Activated T-cell treated with anti-CD3 and anti-CD28 coated beads, Interleukin-2, amount 50 U/mL, for 24 hours (primary cell): ENCODE measurements around the gene AFP.

Source experiments
- DNase-seq: peaks from one replicate; pipeline ENCODE4 v3.0.0-alpha.2; 2020
- H3K27ac Mint-ChIP-seq: 2 replicates; pipeline ENCODE4 v1.8.0; 2020; ENCODE audit warnings: mild to moderate bottlenecking, mixed read lengths
- H3K27me3 Mint-ChIP-seq: 2 replicates; pipeline ENCODE4 v1.8.0; 2020; ENCODE audit warnings: mixed read lengths
- H3K36me3 Mint-ChIP-seq: 2 replicates; pipeline ENCODE4 v1.8.0; 2020; ENCODE audit warnings: low read depth, mixed read lengths
- H3K4me1 Mint-ChIP-seq: 2 replicates; pipeline ENCODE4 v1.8.0; 2020; ENCODE audit warnings: low read depth, mixed read lengths
- H3K4me3 Mint-ChIP-seq: 2 replicates; pipeline ENCODE4 v1.8.0; 2020; ENCODE audit warnings: mild to moderate bottlenecking, moderate library complexity, mixed read lengths
- H3K9me3 Mint-ChIP-seq: 2 replicates; pipeline ENCODE4 v1.8.0; 2020; ENCODE audit warnings: mixed read lengths

AFP gene

GRCh38 chr4:73409012-73409862 is 26.8 kb upstream of the AFP start:
- H3K27me3 Mint-ChIP-seq = no peaks in the 10 kb centered on the region
- H3K4me1 Mint-ChIP-seq = no peaks in the 10 kb centered on the region
- H3K36me3 Mint-ChIP-seq = no peaks in the 10 kb centered on the region
- DNase-seq = no peak
- H3K27ac Mint-ChIP-seq = no peak overlapping the region
- no peak overlapping the region for H3K4me3 Mint-ChIP-seq
- no peaks in the 10 kb centered on the region for H3K9me3 Mint-ChIP-seq

GRCh38 chr4:73409978-73410548 is 26.0 kb upstream of the AFP start:
- no peaks in the 10 kb centered on the region for H3K27me3 Mint-ChIP-seq

GRCh38 chr4:73410916-73411730 is 24.9 kb upstream of the AFP start:
- no peaks in the 10 kb centered on the region for H3K4me1 Mint-ChIP-seq
- DNase-seq = no peak
- H3K36me3 Mint-ChIP-seq = no peaks in the 10 kb centered on the region
- no peak overlapping the region for H3K27ac Mint-ChIP-seq
- H3K9me3 Mint-ChIP-seq = no peaks in the 10 kb centered on the region
- no peaks in the 10 kb centered on the region for H3K27me3 Mint-ChIP-seq
- H3K4me3 Mint-ChIP-seq = no peak overlapping the region

More at GRCh38 chr4:73409978-73410548, 26.0 kb upstream of the AFP start:
- Mint-ChIP-seq H3K9me3 (no peaks in the 10 kb centered on the region), H3K4me1 (no peaks in the 10 kb centered on the region), H3K27ac (no peak overlapping the region), H3K4me3 (no peak overlapping the region), H3K36me3 (no peaks in the 10 kb centered on the region)
- no peak for DNase-seq

GRCh38 chr4:73411731-73412414 is 24.1 kb upstream of the AFP start:
- no peak overlapping the region for H3K4me3 Mint-ChIP-seq
- H3K36me3 Mint-ChIP-seq = no peaks in the 10 kb centered on the region
- no peaks in the 10 kb centered on the region for H3K4me1 Mint-ChIP-seq
- no peak overlapping the region for H3K27ac Mint-ChIP-seq
- H3K27me3 Mint-ChIP-seq = no peaks in the 10 kb centered on the region
- H3K9me3 Mint-ChIP-seq = no peaks in the 10 kb centered on the region
- DNase-seq = no peak

- Mint-ChIP-seq H3K4me1 (no peaks in the 10 kb centered on the region), H3K4me3 (no peak overlapping the region), H3K27ac (no peak overlapping the region), H3K27me3 (no peaks in the 10 kb centered on the region), H3K9me3 (no peaks in the 10 kb centered on the region), H3K36me3 (no peaks in the 10 kb centered on the region)
- no peak for DNase-seq
Observed at GRCh38 chr4:73413294-73413755, 22.7 kb upstream of the AFP start.

GRCh38 chr4:73414936-73415271 is 21.1 kb upstream of the AFP start:
- Mint-ChIP-seq H3K4me1 (no peaks in the 10 kb centered on the region), H3K27me3 (no peaks in the 10 kb centered on the region), H3K36me3 (no peaks in the 10 kb centered on the region), H3K4me3 (no peak overlapping the region), H3K27ac (no peak overlapping the region), H3K9me3 (no peaks in the 10 kb centered on the region)
- no peak for DNase-seq

GRCh38 chr4:73415807-73416238 is 20.2 kb upstream of the AFP start:
- Mint-ChIP-seq H3K27ac (no peak overlapping the region), H3K4me3 (no peak overlapping the region), H3K27me3 (no peaks in the 10 kb centered on the region), H3K9me3 (no peaks in the 10 kb centered on the region), H3K36me3 (no peaks in the 10 kb centered on the region), H3K4me1 (no peaks in the 10 kb centered on the region)
- no peak for DNase-seq

GRCh38 chr4:73416423-73417087 is 19.5 kb upstream of the AFP start:
- Mint-ChIP-seq H3K36me3 (no peaks in the 10 kb centered on the region), H3K27me3 (no peaks in the 10 kb centered on the region), H3K9me3 (no peaks in the 10 kb centered on the region), H3K27ac (no peak overlapping the region), H3K4me1 (no peaks in the 10 kb centered on the region), H3K4me3 (no peak overlapping the region)
- DNase-seq = no peak

- H3K4me3 Mint-ChIP-seq = no peak overlapping the region
- H3K4me1 Mint-ChIP-seq = no peaks in the 10 kb centered on the region
- no peak overlapping the region for H3K27ac Mint-ChIP-seq
- DNase-seq = no peak
- no peaks in the 10 kb centered on the region for H3K27me3 Mint-ChIP-seq
- H3K9me3 Mint-ChIP-seq = no peaks in the 10 kb centered on the region
- H3K36me3 Mint-ChIP-seq = no peaks in the 10 kb centered on the region
Observed at GRCh38 chr4:73417342-73417741, 18.7 kb upstream of the AFP start.

GRCh38 chr4:73417973-73418372 is 18.0 kb upstream of the AFP start:
- Mint-ChIP-seq H3K27me3 (no peaks in the 10 kb centered on the region), H3K4me3 (no peak overlapping the region), H3K9me3 (no peaks in the 10 kb centered on the region), H3K36me3 (no peaks in the 10 kb centered on the region), H3K4me1 (no peaks in the 10 kb centered on the region), H3K27ac (no peak overlapping the region)
- DNase-seq = no peak

GRCh38 chr4:73418677-73419076 is 17.3 kb upstream of the AFP start:
- DNase-seq = no peak
- Mint-ChIP-seq H3K36me3 (no peaks in the 10 kb centered on the region), H3K27me3 (no peaks in the 10 kb centered on the region), H3K4me3 (no peak overlapping the region), H3K4me1 (no peaks in the 10 kb centered on the region), H3K27ac (no peak overlapping the region), H3K9me3 (no peaks in the 10 kb centered on the region)

- no peak overlapping the region for H3K27ac Mint-ChIP-seq
- no peaks in the 10 kb centered on the region for H3K9me3 Mint-ChIP-seq
- no peak for DNase-seq
- H3K4me3 Mint-ChIP-seq = no peak overlapping the region
- no peaks in the 10 kb centered on the region for H3K36me3 Mint-ChIP-seq
- no peaks in the 10 kb centered on the region for H3K4me1 Mint-ChIP-seq
- no peaks in the 10 kb centered on the region for H3K27me3 Mint-ChIP-seq
Observed at GRCh38 chr4:73419106-73420038, 16.6 kb upstream of the AFP start.

GRCh38 chr4:73420615-73421014 is 15.4 kb upstream of the AFP start:
- Mint-ChIP-seq H3K36me3 (no peaks in the 10 kb centered on the region), H3K27ac (no peak overlapping the region), H3K4me3 (no peak overlapping the region), H3K4me1 (no peaks in the 10 kb centered on the region), H3K27me3 (no peaks in the 10 kb centered on the region), H3K9me3 (no peaks in the 10 kb centered on the region)
- DNase-seq = no peak
